ENCODE results near the gene SDF4. TPM values are rescaled to one million over a fixed set of nuclear protein-coding genes. Genes with fewer than 3 reads are reported as not detected.

SDF4 gene
- total RNA-seq, 1 experiment from 2014 or later, result 119 TPM

DNA sequence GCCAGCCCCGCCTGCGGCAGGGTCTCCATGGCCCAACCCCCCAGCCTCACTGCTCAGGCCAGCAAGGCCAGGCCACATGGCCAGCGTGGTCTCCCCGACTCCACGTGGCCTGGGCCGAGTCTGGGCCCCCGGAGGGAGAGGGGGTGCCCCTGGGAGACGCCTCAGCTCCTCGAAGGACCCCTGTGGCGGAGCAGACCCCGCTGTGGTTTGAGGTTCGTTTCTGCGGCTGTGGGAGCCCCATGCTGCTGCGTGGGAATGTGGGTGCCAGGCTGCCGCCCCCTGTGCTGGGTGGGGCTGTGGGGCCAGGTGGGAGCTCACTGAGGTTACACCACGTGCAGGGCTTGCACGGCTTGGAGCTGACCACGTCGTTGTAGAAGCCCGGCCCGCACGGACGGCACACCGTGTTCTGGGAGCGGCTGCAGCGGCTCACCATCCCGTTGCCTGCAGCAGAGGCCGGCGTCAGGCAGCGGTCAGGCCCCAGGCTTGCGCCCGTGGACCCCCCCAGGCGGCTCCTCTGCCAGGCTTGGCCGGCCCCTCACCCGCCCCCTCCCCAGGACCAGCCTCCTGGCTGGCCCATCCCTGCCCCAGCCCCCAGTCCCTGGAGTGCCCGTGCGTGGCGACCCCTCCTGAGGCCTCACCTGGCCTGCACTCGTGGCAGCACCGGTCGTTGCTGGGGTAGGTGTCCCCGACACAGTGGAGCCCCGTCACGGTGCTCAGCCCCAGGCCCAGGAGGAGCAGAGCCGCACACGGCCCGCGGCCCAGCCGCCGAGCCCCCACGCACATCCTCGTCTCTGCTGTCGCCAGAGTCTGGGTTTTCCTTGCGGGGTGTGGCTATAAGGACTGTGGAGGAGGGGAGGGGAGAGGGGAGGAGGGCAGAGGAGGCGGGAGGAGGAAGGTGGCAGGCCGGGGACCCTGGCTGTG is 18.2 kb downstream of the SDF4 start, which contains the start of gene TNFRSF4:
Gene TNFRSF4, minus strand, starts transcription at position 809 of the 921 bp plus-strand sequence. Its CDS starts 26 bp downstream, at position 783.
- DNase-seq (ENCODE audit: low read depth), result no peak

DNA sequence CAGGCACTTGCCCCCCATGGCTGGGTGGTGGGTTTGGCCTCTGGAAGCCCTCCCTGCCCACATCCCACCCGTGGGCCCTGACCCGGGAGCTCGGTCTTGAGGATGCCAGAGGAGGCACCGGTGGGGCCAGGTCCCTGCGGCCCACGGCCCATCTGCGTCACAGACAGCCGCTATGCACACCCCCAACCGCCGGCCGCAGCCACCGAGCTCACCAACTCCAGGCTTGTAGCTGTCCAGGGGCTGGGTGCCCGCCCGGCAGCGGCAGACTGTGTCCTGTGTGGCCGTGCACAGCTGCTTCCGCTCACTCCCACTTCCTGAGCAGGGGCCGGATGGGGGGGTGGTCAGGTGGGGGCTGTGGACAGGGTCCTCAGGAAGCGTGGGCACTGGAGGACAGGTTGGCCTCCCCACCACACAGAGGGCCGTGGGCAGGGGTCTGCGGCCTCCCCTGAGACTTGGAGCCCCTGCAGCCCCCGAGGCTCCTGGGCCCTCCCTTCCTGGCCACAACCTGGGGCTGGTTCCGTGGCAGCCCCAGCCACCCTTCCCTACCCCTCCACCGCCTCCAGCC is 18.9 kb downstream of the SDF4 start:
- DNase-seq (ENCODE audit: low read depth), result no peak

DNA sequence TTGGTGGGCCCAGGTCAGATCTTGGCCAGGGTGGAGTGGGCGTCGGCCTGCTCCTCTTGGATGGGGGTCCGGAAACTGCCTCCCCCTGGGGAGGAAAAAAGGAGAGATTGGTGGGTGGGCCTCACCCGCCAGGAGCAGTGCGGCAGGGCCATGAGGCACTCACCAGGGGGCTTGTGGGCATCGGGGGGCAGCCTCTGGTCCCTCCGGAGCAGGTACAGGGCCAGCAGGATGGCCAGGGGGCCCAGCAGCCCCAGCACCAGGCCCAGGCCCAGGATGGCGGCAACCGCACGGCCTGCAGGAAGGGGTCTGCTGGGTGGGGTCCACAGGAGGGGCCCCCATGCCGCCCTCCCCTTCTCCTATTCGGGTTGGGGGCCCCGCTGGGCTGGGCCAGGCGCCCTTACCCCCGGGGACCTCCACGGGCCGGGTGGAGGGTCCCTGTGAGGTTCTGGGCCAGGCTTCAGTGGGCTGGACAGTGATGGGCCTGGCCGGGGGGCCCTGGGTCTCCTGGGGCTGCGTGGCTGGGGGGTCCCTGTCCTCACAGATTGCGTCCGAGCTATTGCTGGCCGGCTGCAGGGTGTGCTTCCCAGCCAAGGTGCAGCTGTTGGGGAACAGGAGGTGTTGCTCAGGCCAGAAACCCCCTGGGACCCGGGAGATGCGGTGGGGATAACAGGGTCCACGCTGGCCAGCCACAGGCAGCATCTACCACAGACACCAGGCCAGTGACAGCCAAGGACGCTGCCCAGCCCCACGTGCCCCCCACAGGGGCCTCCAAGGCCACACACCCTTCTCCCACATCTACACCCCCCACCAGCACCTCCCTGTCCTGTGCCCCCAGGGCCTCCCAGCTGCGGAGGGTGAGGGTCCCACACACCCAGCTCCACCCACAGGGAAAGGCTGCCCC is 20.0 kb downstream of the SDF4 start:
- no peak for DNase-seq (ENCODE audit: low read depth)

DNA sequence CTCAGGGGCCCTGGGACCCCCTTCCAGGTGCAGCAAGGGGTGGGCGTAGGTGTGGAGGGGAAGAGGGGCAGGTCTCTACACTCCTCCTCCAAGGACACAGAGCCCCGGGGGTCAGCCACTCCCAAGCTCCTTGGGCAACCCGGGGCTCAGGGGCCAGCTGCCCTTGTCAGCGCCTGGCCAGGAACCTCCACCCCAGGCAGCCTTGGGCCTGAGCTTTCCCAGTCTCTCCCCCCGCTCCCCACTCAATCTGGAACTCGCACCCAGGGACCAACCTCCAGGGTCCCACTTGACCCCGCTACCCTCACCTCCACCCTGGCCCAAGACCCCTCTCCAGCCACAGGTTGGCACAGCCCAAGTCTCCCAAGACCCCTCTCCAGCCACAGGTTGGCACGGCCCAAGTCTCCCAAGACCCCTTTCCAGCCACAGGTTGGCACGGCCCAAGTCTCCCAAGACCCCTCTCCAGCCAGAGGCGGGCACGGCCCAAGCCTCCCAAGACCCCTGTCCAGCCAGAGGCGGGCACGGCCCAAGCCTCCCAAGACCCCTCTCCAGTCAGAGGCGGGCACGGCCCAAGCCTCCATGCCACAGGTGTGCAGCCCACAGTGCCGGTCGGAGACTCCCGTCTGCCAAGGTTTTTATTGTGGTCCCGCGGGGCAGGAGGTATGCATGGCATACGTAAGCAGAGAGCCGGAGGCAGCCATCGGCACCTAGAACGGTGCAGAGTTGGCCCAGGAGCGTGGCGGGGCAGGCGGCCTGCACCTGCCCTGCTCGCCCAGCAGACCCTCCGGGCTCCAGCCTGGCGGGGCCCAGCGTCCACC is 20.9 kb downstream of the SDF4 start:
- DNase-seq (ENCODE audit: low read depth), result no peak

DNA sequence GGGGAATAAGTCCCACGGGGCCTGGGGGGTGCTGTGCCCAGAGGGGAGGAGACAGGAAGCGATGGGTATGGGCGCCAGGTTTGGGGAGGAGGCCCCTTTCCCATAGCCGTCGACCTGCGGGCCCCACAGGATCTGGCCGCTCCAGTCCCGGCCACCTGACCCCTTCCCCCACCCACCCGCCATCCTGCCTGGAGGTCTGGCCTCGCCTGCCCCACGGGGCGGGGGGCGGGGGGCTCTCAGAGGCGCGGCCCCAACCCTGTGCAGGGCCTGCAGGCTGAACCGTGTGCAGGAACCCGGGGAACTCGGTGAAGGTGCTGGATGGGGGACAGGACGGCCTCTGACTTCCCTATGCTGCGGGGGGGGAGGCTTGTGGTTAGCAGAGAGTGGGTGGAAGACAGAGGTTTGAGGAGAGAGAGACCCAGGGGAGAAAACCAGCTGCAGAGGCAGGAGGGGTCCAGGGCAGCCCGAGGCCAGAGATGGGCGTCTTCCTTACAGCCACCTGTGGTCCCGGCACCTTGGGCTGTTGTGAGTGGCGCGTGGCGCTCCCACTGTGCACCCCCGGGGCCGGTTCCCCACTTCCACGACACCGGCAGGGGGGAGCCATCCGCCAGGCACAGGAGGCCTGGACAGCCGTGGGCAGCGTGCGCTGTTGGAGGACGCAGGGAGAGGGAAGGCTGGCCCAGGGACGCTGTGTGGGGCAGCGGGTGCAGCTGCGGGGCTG is 22.9 kb downstream of the SDF4 start:
- DNase-seq (ENCODE audit: low read depth), result no peak

DNA sequence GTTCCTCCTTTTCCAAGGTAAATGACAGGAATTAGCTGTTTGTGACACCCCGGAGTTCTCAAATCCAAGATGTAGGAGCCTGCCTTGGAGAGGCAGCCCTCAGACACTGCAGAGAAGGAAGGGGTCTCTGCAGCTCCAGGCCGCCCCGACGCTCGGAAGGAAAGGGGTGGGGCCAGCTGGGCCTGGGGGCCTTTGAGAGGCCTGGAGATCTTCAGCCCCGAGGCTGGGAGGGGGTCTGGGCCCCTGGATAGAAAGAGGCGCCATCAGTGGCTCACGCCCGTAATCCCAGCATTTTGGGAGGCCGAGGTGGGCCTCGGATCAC is 24.3 kb downstream of the SDF4 start:
- no peak for DNase-seq (ENCODE audit: low read depth)

DNA sequence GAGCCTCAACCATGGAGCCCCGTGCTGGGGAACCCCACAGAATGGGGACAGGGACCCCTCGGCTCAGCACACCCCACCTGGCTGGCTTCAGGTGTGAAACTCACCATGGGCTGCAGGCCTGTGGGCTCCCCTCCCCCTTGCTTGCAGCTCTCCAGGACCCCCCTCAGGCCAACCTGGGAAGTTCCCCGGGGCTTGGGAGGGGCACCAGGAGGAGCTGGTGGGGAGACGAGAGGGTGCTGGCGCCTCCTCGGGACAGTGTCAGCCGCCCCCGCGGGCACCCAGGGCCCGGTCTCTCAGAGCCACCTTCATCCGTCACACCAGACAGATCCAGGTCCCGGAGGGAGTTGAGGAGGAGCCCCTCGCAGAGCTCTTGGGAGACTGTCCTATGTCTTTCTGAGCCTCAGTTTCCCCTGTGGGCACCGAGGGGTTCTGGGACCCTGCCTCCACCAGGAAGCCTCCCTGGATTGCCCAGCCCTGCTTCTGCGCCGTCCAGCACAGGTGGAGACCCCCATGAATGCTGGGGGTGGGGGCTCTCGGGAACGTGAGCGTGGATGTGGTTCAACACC is 24.8 kb downstream of the SDF4 start:
- DNase-seq (ENCODE audit: low read depth), result no peak

DNA sequence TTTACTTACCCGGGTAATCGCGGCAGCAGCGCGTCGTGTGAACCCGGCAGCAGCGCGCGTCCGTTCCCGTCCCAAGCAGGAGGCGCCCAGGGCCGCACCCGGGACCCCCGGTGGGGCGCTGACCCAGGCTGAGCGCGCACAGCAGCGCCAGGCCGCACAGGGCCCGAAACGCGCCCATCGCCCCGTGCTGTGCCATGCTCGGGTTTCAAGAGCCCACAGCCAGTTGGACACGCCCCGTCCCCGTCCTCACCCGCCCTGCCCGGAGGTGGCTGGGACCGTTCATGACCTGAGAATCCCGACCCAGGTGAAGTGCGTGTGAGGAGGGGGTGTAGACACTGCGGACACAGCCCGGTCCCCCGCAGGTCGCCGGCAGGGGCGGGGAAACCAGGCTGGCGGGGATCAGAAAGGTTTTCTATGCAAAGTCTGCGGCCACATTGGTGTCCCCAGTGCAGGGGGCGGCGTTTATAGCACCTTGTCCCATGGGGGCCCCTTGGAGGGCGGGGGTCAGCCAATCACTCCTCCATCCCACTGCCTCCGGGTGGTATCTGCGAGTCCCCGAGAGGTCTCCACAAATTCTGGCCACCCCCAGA is 25.3 kb downstream of the SDF4 start, which contains the start of gene TNFRSF18:
Gene TNFRSF18, minus strand, starts transcription at position 217 of the 590 bp plus-strand sequence. Its CDS starts 21 bp downstream, at position 196.
- no peak for DNase-seq (ENCODE audit: low read depth)

DNA sequence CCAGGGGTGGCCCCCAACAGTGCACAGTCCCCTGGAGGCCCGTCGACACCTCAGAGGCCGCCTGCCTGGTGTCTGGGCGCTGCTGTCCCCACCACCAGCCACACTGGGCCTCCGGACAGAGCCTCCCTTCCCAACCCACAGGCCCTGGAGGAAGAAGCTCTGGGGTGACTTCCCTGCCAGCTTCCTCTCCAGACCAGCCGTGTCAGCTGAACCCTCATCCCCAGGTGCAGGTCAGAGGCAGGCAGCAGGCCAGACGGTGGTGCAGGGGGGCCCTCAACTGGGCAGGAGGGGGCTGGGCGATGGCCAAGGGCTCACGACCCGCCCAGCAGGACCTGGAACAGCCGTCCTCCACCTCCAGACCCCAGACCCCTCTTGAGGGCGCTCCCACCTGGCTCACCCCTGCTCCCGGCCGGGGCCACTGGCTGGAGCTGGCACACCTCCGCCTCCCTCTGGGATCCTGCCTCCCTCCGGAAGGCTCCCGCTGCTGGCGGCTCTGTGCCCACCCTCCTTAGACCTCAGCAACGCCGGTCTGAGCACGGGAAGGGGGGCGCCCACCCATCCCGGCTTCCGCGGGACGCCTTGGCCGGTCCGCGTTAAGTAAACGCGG is 25.9 kb downstream of the SDF4 start:
- no peak for DNase-seq (ENCODE audit: low read depth)

DNA sequence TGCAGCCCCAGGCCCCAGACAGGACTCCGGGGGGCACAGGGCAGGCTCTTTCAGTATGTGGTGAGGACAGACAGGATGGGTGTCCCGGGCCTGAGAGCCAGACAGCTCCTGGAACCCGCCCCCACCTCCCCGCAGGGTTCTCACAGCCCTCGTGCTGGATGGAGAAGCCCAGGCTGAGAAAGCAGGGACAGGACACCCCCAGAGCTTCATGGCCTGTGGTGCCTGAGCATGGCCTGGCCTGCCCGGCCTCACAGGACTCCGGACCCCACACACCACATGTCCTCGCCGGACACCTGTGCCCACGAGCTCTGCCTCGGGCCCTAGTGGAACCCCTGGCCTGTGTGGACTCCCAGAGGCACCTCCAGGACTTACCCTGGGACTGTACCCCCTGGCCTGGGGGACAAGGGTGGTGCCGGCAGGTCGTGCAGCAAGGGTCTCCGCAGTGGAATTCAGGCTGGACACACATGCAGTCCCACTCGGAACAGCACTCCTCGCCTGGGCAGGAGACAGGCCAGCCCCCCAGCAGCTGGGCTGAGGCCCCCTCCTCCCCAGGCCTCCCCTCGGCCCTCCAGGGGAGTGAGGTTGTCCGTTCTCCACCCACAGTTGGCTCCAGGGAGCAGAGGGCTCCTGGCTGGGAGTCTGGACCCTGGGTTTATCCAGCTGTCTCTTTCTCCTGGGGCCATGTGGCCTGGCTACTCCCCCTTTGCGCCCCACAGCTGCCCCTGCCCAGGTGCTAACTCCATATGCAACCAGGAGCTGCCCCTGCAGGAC is 26.6 kb downstream of the SDF4 start:
- DNase-seq (ENCODE audit: low read depth), result no peak

DNA sequence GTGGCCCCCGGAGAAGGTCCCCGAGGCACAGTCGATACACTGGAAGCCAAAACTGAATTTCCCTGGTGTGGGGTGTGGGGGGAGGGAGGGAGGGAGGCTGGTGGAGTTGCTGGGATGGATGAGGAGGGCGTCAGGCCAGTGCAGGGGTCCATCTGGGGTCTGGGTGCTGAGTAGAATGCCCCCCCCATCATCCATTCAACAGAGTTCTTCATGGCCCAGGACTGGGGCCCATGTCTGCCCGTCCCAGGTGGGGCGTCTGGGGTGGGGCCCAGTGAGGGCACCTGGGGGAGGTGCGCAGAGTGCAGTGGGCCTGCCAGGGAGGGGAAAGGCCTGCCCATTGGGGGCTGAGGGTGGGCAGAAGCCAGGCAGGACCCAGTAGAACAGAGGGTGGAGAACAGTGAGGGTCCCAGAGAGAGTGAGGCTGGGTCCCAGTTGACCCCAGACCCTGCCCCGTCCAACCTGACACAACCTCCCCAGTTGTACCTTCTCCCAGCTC is 27.3 kb downstream of the SDF4 start:
- no peak for DNase-seq (ENCODE audit: low read depth)

DNA sequence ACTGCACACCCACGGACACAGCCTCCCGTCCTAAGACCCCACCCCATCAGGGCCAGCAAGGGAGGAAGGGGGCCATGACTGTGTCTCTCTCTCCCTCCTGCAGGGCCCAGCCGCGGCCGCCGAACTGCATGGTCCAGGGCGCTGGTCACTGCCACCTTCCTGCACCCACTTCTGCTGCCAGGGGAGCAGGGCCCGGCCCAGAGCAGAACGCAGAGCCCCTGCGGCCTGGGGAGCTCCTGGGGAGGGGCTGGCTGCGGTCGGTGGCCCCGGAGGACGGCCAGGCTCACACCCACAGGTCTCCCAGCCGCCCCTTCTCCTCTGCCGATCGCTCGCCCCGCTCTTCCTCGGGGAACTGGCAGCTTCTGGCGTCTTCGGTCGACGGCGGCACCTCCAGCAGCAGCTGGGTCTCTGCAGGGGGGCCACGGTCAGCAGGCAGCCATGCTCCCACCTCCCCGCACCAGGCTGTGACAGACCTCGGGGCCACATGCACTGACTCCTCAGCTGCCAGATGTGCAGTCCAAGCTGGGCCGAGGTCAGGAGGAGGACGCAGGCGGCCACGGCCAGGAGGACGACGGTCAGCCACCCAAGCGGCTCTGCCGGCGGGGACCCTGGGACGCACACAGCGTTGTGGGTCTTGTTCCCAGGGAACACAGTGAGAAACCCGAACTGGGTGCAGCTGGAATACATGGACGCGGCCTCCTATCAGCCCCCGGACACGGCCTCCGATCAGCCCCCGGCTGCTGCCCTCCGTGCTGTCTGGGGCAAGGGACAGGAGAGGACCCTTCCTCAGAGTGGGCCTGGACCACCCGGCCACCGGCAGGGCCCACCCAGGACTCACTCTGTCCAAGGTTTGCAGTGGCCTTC is 28.0 kb downstream of the SDF4 start:
- no peak for DNase-seq (ENCODE audit: low read depth)

DNA sequence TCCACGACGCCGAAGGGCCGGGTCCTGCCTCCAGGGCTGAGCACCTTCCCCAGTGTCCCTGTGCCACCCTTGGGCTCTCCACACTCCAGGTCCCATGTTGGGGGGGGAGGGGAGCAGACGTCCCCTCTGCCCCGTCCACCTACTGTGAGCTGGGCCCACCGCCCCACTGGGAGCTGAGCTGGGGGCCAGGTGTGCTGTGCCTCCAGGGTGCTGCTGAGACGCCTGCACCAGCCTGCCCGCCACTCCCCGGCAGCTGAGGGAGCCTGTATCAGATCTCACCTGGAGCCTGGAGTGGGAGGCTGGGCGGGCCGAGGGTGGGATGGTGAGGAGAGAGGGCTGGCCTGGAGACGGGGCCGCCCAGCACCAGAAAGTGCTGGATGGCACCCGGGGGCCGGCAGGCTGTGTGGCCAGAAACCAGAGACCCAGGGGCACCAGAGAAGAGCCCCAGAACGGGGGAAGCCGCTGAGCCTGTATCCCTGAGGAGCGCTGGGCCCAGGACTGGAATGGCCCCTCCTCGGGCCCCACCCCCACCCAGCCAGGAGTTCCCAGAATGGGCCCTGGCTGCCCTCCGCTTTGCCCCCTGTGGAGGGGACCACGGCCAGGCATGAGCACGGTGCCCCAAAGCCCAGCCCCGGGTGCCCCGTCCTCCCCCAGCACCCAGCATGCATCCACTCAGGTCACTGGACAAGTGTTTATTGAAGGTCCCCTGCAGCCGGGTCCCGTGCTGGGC is 28.8 kb downstream of the SDF4 start:
- no peak for DNase-seq (ENCODE audit: low read depth)

DNA sequence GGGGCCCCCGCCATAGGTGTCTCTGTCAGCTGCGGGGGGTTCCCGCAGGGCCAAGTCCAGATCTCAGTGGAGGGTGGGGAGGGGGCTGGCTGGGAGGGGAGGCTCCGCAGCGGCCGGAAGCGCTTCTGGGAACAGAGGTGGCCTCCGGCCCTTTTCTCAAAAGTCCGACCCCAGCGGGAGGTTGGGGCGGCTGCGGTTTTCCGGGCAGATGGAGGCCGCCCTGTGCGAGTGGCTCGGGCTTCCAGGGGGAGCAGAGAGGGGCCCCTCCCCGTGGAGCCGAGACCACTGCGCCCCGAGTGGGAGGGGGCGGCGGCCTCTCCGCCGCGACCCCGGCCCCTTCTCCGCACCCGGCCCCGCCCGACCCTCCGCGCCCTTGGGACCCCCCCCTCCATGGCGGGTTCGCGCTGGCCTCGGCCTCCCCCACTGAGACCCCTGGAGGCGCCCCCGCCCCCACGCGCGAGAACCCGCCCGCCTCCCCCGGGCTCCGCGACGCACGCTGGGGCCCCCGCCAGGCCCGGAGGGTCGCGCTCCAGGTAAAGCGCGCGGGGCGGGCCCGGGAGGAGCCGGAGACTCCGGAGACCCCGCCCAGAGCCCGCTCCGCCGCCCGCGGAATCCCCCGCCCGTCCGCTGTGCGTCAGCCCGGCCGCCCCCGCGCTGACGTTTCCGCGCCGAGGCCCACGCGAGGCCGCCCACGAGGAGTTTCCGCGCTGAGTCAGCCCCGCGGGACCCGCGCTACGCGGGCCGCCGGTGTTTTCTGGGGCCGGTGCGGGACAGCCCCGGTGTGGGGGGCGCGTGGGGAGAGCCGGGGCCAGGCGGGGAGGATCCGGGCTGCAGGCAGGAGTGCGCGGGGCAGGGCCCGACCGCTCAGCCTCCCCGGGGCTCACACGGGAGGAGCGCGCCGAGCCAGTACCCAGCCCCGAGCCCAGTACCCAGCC is 30.7 kb downstream of the SDF4 start:
- no peak for DNase-seq (ENCODE audit: low read depth)

Data from HT1080 (cell line).